SKM-1 treated with dmso at 0.1 percent for 144 hours (cell line): Measurements from ENCODE around the gene SLMAP.
"Not testable (repeated sequence)": the region's sequence is repeated elsewhere in the genome, so short reads cannot be mapped to it uniquely, and the experiment has no call there.

Source experiments
- DNase-seq: peaks from one replicate; lab custom pipeline; 2025; ENCODE audit not compliant: unreplicated experiment; lab: John Stamatoyannopoulos, UW

The SLMAP gene

DNA sequence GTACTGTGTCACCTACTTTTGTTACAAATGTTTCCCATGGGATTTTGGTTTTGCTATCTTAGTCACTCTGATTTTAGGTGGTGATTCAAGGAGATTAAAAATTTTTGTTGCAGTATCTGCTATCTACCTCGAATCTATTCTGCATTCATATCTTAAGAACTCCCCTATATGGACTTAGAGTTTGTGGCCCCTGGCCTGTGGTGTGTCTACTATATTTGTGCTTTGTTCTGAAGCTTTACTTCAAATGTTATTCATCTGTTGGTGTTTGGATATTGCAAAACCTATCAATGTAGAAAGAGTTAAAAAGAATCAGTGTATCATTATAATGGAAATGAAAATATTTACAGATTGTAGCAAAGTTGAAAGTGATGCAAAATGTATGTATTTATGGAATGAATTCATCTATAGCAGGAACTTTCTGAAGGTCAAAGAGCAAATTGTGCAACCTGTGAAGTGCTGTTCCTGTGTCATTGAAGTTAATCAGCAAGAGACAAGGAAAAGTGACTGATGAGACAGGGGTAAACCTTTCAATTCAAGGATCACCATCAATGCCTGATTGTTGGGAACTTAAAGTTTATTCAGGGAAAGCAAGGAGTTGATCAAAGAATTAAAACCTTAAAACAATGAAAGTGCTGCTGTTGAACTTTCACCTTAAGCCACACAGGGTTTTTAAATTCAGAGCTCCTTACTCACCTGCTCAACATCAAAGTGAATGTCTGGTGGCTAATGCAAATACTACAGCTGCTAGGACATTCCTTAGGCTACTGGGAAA is 71.0 kb downstream of the SLMAP start:
- no peak for DNase-seq

- DNase-seq = no peak
These were observed 71.6 kb downstream of the SLMAP start for GRCh38 chr3:57827757-57828156.

GRCh38 chr3:57832486-57832885 is 76.4 kb downstream of the SLMAP start:
- no peak for DNase-seq

- no peak for DNase-seq
These were observed 76.8 kb downstream of the SLMAP start for GRCh38 chr3:57832900-57833313.

GRCh38 chr3:57833763-57834162 is 77.7 kb downstream of the SLMAP start:
- no peak for DNase-seq

DNA sequence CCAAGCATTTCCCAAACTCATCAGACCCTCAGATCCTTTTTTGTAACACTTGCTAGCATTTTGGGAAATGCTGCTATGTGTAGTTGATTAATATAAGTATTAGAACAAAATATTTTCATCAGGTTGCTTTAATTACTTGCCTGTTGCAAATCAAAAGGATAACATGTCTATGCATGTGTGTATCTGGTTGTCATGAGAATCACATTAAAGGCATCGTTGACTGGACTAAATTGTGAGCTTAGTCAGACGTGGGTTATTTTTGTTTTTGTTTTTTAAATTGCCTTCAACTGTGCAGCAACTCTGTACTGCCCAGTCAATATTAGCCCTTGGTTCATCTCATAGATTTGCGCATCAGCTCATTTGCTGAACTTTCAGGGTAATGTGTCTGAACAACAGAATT is 81.6 kb downstream of the SLMAP start:
- no peak for DNase-seq

DNA sequence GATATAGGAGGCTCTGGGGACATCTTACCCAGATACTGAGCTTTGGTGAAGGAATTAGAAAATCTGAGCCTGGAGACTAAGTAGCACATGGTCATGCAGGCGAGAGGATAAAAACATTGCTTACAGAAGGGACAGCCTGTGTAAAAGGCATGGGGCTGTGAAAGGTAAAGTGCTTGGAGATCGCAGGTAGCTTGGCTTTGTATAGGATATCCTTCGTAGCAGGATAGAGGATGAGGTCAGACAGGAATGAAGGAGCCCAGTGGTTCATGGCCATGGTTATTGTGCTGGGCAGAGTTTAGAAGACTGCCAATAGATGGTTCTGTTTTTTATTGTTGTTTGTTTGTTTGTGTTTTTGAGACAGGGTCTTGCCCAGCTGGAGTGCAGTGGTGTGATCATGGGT is 82.5 kb downstream of the SLMAP start:
- no peak for DNase-seq

DNA sequence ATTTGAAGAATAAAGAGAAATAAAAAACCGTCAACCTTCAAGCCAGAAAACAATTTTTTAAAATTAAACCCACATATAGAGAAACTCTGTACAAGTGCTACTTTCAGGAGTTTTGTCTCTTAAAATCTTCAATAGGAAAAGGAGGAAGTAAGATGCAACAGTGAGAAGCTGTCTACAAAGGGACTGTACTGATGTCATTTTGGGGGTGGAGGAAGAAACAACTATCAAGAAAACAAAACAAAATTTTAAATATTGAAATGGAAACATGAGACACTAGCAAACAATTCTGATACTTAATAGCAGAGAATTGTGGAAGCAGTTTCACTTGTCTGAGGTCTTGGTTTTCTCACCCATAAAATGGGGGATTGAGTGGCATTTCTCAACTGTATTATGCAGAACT is 84.4 kb downstream of the SLMAP start:
- DNase-seq = no peak

DNA sequence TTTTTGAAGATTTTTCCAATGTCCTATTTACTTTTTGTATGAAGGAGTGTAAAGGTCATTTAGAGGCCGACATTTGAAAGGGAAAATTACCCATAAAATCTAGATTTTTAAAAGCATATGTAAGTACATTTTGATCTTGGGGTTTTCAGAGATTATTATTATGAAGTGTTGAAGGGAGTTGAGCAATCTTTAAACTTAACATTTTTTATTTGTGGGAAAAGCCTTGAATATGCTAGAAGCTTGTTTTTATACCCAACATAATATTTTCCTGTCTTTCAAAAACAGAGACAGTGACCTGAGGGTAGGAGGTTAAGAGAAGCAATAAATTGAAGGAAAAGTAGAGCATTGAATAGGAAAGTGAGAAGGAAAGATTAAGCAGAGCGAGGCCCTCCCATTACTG is 85.7 kb downstream of the SLMAP start:
- DNase-seq = no peak

DNA sequence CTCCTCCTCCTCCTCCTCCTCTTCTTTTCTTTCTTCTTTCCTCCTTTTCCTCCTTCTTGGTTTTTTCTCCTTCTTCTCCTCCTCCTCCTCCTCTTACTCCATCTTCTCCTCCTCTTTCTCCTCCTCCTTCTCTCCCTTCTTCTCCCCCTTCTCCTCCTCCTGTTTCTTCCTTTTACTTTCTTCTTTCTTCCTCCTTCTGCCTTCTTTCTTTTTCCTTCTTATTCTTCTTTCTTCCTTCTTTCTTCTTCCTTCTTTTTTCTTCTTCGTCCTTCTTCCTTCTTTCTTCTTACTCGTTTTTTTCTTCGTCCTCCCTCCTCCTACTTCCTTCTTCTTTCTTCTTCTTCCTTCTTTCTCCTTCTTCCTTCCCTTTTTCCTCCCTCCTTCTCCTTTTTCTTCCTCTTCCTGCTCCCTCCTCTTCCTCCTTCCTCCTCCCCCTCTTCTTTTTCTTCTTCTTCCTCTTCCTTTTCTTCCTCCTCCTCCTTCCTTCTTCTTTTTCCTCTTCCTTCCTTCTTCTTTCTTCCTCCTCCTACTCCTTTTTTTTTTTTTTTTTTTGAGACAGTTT is 92.1 kb downstream of the SLMAP start:
- DNase-seq = no peak

DNA sequence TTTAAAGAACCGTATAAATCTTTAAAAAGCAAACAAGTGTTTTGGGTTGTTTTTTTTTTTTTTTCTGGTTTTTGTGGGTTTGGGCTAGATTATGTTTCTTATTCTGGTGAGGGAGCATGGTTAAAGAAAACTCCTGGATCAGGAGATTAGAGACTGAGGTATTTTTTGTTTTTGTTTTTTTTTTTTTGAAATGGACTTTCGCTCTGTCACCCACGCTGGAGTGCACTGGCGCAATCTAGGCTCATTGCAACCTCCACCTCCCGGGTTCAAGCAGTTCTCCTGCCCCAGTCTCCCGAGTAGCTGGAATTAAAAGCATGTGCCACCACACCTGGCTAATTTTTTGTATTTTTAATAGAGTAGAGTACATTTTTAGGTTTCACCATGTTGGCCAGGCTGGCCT is 95.2 kb downstream of the SLMAP start:
- no peak for DNase-seq

DNA sequence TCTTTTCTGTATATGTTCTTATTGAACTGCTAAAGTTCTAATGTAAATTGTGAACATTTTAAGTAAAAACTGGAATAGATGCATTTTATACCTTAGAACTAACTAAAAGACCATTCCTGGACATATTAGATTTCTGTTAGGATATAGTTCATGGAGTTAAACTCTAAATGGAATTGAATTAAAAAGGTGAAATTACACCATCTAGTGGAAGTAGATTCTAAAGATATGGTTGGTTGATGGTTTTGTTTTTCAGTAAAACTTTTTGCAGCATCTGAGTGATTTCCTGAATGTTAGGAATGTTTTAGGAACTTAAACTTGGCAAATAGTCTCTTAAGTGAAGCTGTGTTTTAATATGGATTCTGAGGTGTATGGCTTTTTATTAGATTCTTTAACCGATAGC is 96.8 kb downstream of the SLMAP start:
- DNase-seq = no peak

DNA sequence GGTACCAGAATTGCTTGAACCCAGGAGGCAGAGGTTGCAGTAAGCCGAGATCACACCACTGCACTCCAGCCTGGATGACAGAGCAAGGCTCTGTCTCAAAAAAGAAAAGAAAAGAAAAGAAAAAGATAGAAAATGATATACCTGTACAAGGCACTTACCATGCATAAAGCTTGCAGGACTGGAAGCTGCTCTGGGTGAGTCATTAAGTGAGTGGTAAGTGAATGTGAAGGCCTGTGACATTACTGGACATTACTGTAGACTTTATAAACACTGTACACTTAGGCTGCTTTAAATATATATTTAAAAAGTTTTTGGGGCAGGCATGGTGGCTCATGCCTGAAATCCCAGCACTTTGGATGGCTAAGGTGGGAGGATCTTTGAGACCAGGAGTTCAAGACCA is 99.2 kb downstream of the SLMAP start:
- DNase-seq = no peak

DNA sequence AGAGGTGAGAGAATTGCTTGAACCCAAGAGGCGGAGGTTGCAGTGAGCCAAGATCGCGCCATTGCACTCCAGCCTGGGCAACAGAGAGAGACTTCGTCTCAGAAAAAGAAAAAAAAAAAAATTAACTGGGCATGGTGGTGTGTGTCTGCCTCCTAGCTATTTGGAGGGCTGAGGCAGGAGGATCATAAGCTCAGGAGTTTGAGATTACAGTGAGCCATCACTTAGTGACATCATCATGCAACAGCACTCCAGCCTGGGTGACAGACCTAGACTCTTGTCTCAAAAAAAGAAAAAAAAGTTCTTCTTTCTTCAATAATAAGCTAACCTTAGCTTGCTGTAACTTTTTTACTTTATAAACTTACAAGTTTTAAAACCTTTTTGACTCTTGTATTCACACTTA is 99.8 kb downstream of the SLMAP start:
- no peak for DNase-seq

DNA sequence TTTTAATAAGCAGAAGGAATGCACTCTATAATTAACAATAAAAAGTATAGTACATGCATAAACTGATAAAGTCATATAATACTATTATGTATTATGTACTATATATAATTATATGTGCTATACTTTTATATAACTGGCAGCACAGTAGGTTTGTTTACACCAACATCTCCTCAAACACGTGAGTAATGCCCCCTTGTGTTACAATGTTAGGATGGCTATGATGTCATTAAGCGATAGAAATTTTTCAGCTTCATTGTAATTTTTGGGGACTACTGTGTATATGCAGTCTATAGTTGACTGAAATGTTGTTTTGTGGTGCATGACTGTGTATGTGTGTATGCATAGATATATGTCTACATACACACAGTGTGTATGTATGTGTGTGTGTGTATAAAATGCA is 100.6 kb downstream of the SLMAP start:
- DNase-seq = no peak

GRCh38 chr3:57862894-57863293 is 106.8 kb downstream of the SLMAP start:
- no peak for DNase-seq

DNA sequence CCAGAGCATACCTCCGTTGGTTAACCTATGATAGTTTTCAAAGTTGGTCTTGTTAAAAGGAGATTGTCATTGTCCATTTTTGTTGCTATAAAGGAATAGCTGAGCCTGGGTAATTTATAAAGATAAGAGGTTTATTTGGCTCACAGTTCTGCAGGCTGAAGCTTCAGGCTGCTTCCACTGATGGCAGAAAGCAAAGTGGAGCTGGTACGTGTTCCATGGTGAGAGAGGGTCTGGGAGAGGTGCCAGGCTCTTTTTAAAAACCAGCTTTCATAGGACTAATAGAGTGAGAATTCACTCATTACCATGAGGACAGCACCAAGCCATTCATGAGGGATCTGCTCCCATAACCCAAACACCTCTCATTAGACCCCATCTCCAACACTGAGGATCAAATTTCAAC is 107.3 kb downstream of the SLMAP start:
- no peak for DNase-seq

GRCh38 chr3:57864853-57865252 is 108.7 kb downstream of the SLMAP start:
- DNase-seq = no peak

- not testable (repeated sequence) for DNase-seq
These were observed 113.0 kb downstream of the SLMAP start for GRCh38 chr3:57869110-57869509.

GRCh38 chr3:57872606-57873005 is 116.5 kb downstream of the SLMAP start:
- no peak for DNase-seq

- no peak for DNase-seq
These were observed 120.5 kb downstream of the SLMAP start for GRCh38 chr3:57876632-57877031.

GRCh38 chr3:57877116-57877515 is 121.0 kb downstream of the SLMAP start:
- DNase-seq = no peak

DNA sequence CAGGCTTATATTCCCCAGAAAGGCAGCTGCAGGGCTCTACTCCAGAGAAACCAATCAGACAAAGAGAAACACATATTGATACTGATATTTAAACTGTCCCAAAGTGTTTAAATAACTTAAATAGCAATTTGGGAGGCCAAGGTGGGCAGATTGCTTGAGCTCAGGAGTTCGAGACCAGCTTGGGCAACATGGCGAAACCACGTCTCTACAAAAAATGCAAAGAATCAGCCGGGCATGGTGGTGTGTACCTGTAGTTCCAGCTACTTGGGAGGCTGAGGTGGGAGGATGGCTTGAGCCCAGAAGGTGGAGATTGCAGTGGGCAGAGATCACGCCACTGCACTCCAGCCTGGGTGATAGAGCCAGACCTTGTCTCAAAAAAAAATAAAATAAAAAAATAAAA is 128.3 kb downstream of the SLMAP start:
- DNase-seq = not testable (repeated sequence)
